HK-2 (cell line): Measurements from ENCODE around the gene WSCD1.

Experiments used
- DNase-seq: peaks from one replicate; pipeline ENCODE4 v3.0.0-alpha.2; 2018; ENCODE audit not compliant: unreplicated experiment

WSCD1 gene

DNA sequence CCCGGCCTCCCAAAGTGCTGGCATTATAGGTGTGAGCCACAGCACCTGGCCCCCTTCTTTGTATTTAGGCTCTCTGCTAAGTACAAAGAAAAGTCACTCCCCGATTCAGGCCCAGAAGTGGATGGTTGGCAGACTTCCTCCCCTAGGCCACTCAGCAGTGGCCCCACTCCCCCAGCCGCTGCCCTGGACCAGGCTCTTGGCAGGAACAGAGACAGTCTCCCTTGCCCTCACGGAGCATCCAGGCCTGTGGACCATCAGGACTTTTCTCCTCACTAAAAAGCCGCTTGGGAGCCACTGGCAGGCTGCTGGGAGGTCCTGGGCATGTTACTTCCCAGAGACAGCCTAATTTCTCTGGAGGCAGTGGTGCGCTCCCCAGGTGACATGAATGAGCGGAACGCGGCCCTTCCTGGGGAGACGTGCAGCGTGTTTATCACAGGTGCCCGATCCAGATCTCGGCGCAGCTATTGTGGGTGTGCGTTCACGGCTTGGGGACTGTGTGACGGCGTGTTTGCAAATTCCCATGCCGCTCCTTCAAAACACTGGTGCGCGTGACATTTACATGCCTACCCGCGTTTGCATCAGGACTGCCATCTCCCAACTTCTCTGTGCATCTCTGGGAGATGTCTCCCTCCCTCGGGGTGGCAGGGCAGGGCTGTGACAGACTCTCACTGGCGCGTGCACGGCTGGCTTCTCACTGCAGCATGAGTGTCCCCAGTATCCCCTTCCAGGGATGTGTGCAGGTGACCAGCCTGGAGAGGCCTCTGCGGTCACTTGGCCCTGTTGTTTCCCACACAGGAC is 16.6 kb downstream of the WSCD1 start:
- DNase-seq = no peak

DNA sequence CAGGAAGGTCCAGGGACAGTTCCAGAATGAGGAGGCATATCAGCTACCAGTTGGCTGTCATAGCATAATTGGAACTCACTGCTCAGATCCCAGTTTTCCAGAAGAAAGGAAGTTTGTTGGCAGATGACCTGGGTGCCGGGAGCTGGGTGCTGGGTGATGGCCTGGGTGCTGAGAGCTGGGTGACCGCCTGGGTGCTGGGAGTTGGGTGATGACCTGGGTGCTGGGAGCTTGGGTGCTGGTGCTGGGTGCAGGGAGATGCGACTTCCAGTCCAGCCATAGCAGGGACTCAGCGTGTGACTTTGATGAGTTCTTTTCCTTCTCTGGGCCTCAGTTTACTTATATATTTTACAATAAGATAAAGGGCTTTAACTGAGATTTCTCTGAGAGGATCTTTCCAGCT is 18.0 kb downstream of the WSCD1 start:
- no peak for DNase-seq

DNA sequence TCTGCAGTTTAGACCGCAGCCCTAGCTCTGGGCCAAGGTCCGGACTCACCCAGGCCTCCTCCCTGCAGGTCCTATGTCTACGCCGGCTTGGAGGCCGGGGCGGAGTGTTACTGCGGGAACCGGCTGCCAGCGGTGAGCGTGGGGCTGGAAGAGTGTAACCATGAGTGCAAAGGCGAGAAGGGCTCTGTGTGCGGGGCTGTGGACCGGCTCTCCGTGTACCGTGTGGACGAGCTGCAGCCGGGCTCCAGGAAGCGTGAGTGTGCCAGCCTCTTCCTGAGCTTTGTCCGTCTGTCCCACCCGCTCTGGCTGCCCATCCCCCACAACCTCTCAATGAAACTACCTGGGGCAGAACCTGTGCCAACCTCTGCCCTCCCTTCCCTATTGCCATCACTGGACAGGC is 20.1 kb downstream of the WSCD1 start:
- DNase-seq = no peak

DNA sequence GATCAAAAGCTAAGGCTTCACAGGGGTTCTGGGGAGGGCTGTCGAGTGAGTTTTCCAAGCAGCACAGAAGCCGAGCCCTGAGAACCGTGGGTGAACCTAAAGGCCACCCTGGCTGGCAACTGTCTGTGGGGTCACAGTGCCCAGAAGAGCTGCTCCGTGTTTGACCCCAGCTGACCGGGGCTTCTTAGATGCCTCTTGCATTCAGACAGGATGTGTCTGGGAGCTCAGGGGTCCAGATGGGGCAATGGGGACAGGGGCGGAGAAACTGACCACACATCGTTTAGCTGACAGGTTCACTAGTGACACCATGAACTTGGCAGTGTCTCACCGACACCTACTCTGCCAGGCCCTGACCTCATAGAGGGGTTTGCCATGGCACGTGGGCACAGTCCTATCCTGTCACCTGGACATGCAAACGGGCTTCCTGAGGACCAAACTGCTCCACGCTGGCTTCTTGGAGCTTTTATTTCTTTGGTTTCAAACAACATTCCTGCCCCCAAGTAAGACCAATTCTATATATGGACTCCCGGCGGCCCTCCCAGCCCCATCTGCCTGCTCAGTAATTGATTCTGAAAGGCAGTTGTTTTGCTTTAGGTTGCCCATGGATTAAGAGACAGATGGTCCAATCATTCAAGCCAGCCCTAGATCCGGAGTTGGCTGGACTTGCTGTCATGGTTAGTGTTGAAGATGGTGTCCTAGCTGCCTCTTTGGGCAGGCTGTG is 22.2 kb downstream of the WSCD1 start:
- DNase-seq = no peak

DNA sequence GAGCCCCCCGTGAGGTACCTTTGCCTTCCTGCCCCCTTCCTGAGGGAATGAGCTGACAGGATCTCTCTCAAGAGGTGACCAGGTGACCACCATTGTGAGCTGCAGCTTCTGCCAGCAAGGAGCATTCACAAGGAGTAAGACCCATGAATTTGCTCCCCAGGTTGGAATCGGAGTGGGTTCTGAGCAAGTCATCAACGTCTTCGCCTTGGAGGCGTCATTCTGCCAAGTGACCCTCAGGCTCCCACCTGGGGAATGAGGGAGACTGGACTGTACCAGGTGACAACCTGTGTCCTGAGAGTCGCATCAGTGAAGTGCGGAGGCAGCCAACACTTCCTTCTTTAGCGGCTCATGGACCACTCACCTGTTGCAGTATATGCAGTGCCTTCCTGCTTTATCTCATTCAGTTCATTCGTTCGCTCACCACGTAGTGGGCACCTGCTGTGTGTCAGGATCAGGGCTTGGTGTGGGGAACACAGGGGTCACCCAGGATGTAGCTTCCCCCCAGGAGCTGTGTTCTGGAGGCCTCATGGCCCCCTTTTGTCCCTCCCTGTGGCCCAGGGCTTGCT is 22.8 kb downstream of the WSCD1 start:
- no peak for DNase-seq

DNA sequence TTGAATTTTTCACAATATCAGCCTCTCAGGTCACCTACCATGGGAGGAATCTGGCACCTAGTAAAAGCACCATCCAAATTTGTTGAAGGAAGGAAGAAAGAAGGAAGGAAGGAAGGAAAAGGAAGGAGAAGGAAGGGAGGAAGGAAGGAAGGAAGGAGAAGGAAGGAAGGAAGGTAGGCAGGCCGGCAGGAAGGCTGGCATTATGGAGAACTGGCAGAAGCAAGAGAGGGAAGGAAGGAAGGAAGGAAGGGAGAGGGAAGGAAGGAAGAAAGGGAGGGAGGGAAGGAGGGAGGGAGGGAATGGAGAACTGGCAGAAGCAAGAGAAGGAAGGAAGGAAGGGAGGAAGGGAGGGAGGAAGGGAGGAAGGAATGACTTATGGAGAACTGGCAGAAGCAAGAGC is 24.3 kb downstream of the WSCD1 start:
- no peak for DNase-seq

DNA sequence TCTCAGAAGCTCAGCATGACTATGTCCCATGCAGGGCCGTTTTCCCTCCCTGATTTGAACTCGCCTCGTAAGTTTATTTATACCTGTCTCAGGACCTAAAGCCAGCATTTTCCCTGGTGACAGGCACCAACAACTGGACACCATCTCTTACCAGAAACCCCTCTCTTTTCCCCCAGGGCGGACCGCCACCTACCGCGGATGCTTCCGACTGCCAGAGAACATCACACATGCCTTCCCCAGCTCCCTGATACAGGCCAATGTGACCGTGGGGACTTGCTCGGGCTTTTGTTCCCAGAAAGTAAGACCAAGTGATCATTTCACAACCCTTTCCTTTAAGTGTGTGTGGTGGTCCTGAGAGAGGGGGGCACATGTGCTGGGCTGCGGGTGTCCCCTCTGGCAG is 24.7 kb downstream of the WSCD1 start:
- DNase-seq = no peak

DNA sequence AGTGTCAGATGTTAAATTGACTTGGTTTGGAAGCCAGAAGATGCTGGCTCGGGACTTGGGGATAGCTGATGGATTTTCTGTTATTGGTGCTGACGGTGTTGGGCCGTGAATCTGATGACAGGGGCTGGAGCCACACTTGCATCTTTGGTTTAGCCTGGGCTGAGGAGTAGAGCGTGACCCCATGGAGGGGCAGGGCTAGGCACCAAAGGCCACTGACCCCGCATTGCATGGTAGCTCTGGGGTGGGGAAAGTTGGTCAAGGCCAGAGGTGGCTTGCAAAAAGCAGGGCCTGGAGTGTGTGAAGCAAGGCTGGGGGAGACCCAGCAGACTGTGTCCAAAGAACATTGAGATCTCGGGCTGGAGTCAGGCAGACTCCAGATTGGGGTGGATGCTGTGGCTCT is 25.3 kb downstream of the WSCD1 start:
- DNase-seq = no peak

DNA sequence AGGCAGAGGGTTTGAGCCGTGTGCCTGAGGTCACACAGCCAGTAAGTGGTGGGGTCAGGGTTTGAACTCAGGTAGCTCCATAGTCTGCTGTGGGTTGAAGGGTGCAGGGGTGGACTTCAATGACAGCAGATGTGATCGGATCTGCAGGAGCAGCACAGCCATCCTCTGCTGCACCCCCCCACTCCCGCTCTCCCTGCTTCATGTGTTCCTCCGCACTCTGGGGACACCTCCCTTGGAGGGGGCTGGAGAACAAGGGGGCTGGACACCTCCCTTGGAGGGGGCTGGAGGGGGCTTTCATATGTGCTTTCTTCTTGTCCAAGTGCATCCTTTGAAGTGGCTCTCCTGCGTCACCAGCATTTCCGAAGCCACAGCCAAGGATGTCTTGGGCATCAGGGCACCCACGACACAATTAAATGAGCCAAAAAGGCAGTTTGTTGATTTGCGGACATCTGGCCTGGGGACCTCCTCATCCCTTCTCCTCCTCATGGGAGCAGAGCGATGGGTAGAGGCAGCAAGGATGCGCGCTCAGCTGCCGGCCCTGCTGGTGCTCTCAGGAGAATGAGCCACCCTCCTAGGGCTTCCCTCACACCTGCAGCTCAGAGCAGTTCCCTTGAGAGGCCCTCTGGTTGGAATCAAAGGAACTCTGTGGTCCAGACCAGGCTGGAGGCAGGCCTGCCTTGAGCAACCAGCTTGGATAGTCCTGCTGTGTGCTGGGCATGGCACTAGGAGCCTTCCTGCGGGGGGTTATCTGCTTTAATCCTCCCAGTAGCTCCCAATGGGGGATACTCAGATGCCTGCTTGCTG is 26.2 kb downstream of the WSCD1 start:
- DNase-seq = no peak

DNA sequence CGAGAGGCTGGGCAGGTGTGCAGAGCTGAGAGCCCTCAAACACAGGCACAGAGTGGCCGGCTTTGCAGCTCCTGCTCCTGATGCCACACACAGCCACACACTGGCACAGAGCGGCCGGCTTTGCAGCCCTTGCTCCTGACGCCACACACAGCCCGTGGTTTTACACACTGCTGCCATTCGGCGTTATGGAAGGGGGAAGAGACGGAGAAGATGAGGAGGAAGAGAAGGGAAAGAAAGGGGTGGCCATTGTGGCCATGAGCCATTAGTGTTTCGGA is 26.8 kb downstream of the WSCD1 start:
- DNase-seq = no peak

DNA sequence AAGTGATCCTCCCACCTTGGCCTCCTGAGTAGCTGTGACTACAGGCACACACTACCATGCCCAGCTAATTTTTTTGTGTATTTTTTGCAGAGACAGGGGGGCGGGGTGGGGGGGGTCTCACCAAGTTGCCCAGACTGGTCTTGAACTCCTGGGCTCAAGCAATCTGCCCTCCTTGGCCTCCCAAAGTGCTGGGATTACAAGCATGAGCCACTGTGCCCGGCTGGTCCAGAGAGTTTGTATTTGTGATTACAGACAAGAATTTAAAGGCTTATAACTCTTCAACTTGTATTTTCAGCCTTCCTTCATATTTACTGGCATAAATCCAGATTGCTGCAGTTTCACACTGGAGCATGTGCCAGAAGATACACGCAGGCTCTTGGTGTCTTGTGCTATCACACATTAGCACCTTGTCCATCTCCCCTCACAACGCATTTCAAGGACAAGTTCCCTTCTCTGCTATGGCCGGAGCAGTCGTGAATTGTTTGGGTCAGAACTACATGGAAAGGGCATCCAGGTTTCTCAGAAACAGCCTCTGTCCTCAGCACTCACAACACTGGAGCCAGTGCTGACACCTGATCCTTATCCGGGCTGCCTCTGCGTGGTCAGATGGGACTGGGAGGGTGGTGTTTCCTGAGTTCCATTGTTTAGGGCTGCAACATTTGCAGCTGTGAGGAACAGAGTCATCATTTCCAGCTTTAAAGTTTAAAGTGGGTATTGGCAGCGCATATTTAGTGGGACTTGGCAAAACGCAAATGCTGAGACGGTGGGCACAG is 28.1 kb downstream of the WSCD1 start:
- DNase-seq = no peak

DNA sequence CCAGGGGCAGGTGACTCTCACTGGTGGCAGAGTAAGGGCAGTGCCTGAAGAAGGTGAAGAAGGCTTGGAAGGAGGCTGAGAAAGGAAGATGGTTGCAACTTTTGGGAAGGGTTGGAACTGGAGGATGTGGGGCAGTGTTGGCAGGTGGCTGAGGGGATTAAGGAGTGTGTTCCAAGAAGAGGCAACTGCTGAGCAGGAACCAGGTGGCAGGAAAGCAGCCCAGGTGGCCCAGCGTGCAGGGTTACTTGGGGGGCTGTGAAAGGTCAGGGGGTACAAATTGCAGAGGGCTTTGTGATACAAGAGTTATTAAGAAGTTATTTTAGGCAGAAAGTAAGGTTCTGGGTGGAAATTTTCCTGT is 28.6 kb downstream of the WSCD1 start:
- no peak for DNase-seq

DNA sequence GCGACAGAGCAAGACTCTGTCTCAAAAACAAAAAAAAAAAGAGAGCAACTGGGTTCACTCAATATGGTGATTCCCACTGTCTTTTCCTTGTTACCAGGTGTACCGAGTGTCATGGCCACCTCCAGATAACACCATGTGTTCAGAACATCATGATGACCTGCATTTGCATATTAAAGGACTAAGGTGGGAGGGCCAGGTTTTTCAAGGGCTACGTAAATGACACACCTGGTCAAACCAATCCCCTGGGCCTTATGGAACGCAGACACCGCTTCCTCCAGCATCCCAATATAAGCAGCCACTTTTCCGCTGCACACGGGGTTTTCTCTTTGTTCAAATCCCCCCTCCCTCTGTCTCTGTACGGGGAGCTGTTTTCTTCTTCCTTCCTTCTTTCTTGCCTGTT is 29.3 kb downstream of the WSCD1 start:
- DNase-seq = no peak

DNA sequence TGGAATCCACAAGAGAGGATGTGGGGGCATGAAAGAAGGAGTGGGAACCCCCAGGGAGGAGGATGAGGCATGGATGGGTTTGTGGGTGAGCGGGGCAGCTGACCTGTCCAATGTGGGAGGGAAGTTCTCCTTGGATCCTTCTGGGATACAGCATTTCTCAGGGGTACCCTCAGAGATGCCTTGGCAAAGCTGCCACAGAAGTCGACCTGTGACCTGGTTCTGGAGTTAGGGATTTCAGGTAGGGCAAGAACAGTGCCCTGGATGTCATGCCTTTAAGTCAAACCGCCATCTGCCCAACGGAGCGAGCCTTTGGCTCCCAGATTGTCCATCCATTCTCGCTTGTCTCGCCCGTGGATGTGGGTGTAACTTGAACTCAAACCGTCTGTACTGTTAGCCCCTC is 30.0 kb downstream of the WSCD1 start:
- no peak for DNase-seq

DNA sequence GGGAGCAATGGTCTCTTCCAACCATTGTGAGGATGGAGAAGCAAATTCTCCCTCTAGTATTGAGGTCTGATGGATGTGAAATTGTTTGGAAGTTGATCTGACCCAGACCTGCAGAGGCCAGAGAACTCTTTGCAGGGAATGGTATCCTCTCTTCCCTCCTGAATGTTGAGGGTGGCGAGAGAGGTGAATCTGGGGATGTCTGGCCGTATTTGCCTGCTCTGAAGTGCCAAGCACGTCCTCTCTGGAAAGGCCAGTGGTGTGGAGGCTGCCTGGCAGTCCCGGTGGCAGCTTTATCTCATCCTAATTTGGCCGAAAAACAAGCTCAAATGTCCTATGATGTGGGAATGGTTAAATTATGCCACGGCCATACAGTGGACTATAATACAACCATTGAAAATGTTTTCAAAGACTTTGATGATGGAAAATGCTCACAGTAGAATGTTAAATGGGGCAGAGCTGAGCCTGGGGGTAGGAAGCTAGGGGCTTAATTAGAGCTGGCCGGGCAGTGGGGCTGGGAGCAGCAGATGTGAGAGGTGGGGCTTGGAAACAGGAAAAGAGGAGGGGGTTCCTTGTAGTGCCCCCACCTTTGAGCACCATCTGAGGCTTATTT is 30.8 kb downstream of the WSCD1 start:
- DNase-seq = no peak

DNA sequence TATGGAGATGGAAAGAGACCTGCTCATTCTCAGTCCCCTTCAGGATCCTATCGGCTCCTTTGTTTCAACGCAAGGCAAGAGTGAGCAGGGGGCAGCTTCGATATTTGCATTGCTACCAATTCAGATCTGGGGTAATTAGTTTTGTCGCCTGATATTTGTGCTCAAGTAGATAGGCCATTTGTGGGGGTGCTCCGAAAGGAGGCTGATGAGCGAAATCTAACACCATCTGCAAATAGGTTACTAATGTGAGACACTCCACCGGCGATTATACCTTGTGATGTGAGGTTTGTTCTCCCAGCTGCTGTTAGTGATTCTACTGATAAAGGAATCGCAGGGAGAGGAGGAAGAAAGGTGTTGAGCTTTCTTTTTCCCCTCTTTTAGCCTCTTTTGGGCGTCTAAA is 31.5 kb downstream of the WSCD1 start:
- no peak for DNase-seq

DNA sequence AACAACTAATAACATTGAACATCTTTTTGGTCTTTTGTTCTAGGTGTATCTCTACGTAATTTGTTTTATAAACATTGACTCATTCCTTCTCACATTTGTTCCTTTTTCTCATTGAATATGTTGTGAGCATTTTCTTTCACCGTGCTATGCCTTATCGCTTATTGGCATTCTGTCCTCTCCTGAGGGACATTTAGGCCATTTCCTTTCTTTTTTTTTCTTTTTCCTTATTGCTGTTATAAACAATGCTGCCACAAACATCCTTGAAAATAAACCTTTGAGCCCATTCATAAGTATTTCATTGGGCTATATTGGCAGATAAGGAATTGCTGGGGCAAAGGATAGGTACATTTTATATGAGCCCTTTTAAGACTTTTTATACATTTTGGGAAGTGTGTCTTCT is 32.4 kb downstream of the WSCD1 start:
- DNase-seq = no peak

DNA sequence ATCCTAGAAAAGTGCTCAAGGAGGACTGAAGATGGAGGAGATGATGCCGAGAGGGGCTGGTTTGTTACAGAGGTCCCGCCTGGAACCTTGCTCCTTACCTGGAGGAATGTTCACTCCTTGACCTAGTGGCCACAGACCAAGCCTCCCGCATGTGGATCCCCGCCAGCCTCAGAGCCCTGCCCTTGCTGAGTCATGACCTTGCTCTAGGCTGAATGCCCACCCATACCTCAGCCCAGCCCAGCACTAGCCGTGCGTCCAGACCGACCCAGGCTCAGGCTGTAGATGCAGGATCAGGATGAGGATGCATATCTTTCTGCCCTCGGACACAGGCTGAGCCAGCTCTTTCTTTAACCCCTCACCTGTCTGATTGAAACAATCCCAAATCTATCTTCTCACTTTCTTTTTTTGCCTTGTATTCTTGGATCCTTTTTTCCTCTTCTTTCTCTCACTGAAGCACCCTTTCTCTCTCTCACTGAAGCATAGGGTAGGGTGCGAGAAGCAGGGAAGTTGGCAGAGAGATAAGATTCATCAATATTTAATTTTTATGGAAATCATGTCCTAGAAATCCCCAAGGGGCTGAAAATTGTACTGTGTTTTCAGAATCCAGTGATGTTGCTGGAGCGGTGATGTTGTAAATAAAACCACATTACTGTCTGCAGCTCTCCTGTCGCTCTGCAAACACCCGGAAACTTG is 34.9 kb downstream of the WSCD1 start:
- DNase-seq = no peak

DNA sequence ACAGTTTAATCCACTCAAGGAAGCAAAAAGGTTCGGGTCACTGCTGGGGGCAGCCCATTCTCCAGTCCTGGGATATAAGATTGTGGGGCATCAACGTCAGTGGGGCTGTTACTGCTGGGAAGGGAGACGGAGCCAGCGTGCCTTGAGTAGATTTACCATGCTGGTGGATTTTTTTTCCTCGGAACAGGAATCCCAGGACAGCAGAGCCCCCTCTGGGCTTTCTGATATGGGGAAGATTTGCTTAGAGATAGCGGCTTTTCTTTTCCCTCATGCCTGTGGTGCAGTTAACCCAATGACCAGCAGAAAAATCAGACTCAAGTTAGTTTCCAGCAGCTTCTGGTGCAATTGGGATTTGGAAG is 35.4 kb downstream of the WSCD1 start:
- no peak for DNase-seq

DNA sequence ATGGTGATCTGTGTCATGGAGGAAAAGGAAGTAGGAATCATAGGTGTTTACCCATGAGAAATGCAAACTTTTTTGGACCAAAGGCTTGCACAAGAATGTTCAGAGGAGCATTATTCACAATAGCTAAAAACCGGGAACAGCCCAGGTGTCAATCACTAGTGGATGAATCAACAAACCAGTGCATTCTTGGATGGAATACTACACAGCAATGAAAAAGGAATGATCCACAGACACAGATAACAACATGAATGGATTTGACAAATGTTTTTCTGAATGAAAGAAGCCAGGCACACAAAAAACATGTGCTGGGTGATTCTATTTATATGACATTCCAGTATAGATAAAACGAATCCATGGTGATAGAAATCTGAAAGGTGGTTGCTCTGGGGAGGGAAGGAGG is 36.0 kb downstream of the WSCD1 start:
- no peak for DNase-seq

DNA sequence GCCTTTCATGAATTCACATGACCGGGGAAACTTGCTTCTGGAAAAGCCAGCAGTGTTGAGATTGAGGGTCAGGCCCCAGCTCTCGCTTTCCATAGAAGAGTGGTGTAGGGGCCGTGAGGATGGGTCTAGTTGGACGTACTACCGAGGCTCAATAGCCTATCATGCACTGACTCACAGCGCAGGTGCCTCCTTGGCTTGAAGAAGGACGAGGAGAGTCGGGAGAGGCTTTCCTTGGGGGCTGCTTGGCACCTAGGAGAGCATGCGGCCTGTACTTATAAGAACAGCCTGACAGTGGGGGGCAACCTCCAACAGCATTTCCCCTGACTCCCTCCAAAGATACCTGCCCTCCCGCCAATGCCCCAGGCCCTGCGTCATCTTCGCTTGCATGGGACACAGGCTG is 37.6 kb downstream of the WSCD1 start:
- no peak for DNase-seq
